Measurements from ENCODE around the gene OTUB2. TPM values are rescaled to one million over a fixed set of nuclear protein-coding genes. Genes with fewer than 3 reads are reported as not detected.

The OTUB2 gene
- total and polyA plus RNA-seq, 2 of the 8 experiments (the other 6 are each of a cell fraction or from before 2014, with no cell fraction given) = 2.2 to 4.2 TPM

DNA sequence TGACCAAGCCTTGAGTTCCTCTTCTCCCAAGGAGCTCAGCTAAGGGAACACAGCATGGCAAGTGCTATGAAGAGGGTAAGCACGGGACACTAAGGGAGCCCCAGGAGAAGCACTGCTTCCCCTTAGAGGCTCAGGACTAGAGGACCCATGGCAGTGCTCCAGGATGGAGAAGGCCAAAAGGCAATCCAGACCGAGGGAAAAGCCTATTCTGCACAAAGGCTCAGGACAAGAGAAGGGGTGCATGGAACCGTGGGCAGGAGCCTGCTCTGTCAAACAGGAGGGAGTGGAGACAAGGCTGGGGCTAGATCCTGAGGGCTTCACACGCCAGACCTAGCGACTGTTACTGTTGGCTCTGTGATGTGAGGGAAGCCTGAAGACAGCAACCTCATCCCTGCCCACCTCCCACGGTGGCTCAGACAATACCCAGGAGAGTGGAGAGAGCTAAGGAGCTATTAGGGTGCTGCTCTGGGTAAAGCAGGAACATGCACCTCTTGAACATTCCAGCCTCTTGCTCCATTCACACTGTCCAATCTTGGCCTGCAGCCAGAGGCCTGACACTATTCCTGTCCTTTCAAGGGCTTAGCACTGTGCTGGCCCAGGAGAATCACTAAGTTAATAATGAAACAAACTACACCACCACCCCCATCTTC is 24.2 kb downstream of the OTUB2 start:
- Histone ChIP-seq H3K4me1 (replicated peaks in 1 of 4; ENCODE audit: control insufficient read depth in 3 of 4, insufficient read depth in 4 of 4, low read length in 3 of 4) (no peaks in the 10 kb centered on the region; a peak in 1 of 7 replicates), H3K4me3 (ENCODE audit: extremely low read depth in 1 of 4, insufficient read depth in 2 of 4, low read depth in 3 of 4, low read length in 4 of 4) (no peak overlapping the region), H2BK20ac (ENCODE audit: low read length) (no peak overlapping the region), H4K5ac (ENCODE audit: insufficient read length, low read depth, low read length) (no peak overlapping the region), H3K27me3 (replicated peaks in 1 of 4; ENCODE audit: control insufficient read depth in 3 of 4, extremely low read depth in 1 of 4, insufficient read depth in 3 of 4, low read length in 3 of 4) (no peaks in the 10 kb centered on the region), H2AFZ (ENCODE audit: low read length) (no peak overlapping the region), H3K4me2 (ENCODE audit: insufficient read depth in 1 of 2, low read depth in 2 of 2, low read length in 2 of 2) (no peak overlapping the region), H3K4ac (replicated peaks; ENCODE audit: insufficient read length, low read depth, low read length) (no peak overlapping the region), H3K23me2 (ENCODE audit: low read depth, low read length) (no peaks in the 10 kb centered on the region), H3K23ac (ENCODE audit: insufficient read length) (no peak overlapping the region), H3K9ac (replicated peaks in 1 of 4; ENCODE audit: extremely low read depth in 1 of 4, low read depth in 3 of 4, low read length in 3 of 4) (no peak overlapping the region), H3K27ac (ENCODE audit: low read depth, low read length) (no peak overlapping the region), H3K18ac (ENCODE audit: extremely low read depth, low read length) (no peak overlapping the region), H3K79me1 (ENCODE audit: low read depth, low read length) (no peaks in the 10 kb centered on the region; the same call in 1 of the 2 replicates), H2BK15ac (ENCODE audit: low read length) (no peak overlapping the region), H2BK5ac (ENCODE audit: low read depth, low read length) (no peak overlapping the region), H3K79me2 (ENCODE audit: control insufficient read depth in 1 of 2, insufficient read depth in 2 of 2, low read length in 2 of 2) (no peaks in the 10 kb centered on the region), H3K9me3 (ENCODE audit: insufficient read depth in 2 of 2, low read depth in 1 of 2, low read length in 1 of 2) (no peaks in the 10 kb centered on the region), H2BK120ac (replicated peaks; ENCODE audit: low read depth, low read length) (no peak overlapping the region), H4K8ac (ENCODE audit: extremely low read depth, insufficient read depth, low read length) (no peak overlapping the region; the same call in 1 of the 2 replicates), H4K91ac (replicated peaks; ENCODE audit: insufficient read length, low read length) (no peak overlapping the region), H3K56ac (replicated peaks; ENCODE audit: insufficient read length, low read depth, low read length) (no peak overlapping the region), H3K14ac (ENCODE audit: insufficient read length) (no peak overlapping the region), H2AK5ac (ENCODE audit: low read depth, low read length) (no peak overlapping the region), H4K20me1 (replicated peaks in 1 of 2; ENCODE audit: control insufficient read depth in 1 of 2, insufficient read depth in 2 of 2, low read length in 2 of 2) (peaks cover 2 to 7% of the 10 kb centered on the region in 2 experiments), H3K36me3 (ENCODE audit: control insufficient read depth in 2 of 4, insufficient read depth in 4 of 4, low read length in 3 of 4) (peaks cover 23 to 78% (median 49%) of the 10 kb centered on the region in 4 experiments), H2BK12ac (ENCODE audit: low read depth, low read length) (no peak overlapping the region)
- 88% methylated on average over 6 of the region's 6 CpGs; no CpG with 5 or more reads in 1 of the 2 experiments for WGBS, 2 experiments (ENCODE audit: extremely low coverage in 1 of 2, insufficient coverage in 1 of 2, insufficient read length in 1 of 2, insufficient replicate concordance in 2 of 2, low coverage in 1 of 2, low lambda C conversion rate in 2 of 2, missing lambda C conversion rate in 1 of 2)
- DNase-seq (ENCODE audit: low read depth in 1 of 2, low spot score in 2 of 2) (peak in 1 of 2 experiments; percentile 22), FAIRE-seq (no peak)
- ChIA-PET POLR2A (ENCODE audit: partially characterized antibody) (interaction anchor here (1.4 kb wide), 1 partner anchor 12 kb away, joined by 3 read pairs; no protein-coding TSS in a partner anchor), CTCF (ENCODE audit: partially characterized antibody) (interaction anchor here (0.6 to 17.4 kb wide), 19 partner anchors 9 to 257 kb away, joined by 3 to 148 read pairs (median 5); partner anchors contain the start of genes DDX24, IFI27L1 and IFI27L2)
- TF ChIP-seq EGR1 (IDR thresholded peaks at IDR 0.05; ENCODE audit: borderline replicate concordance, low read depth, low read length) = no peak
- no peak for TF ChIP-seq RAD21 (IDR thresholded peaks at IDR 0.05 in 1 of 2, conservative IDR thresholded peaks at IDR 0.05 in 1 of 2; ENCODE audit: low read depth in 2 of 2, low read length in 2 of 2)
- TF ChIP-seq, protein P1, sequence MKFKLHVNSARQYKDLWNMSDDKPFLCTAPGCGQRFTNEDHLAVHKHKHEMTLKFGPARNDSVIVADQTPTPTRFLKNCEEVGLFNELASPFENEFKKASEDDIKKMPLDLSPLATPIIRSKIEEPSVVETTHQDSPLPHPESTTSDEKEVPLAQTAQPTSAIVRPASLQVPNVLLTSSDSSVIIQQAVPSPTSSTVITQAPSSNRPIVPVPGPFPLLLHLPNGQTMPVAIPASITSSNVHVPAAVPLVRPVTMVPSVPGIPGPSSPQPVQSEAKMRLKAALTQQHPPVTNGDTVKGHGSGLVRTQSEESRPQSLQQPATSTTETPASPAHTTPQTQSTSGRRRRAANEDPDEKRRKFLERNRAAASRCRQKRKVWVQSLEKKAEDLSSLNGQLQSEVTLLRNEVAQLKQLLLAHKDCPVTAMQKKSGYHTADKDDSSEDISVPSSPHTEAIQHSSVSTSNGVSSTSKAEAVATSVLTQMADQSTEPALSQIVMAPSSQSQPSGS (IDR thresholded peaks at IDR 0.05; ENCODE audit: low read length) = no peak
- no peak for TF ChIP-seq POU5F1 (IDR thresholded peaks at IDR 0.05; ENCODE audit: low read depth, low read length)
- TF ChIP-seq CBX5 (IDR thresholded peaks at IDR 0.05; ENCODE audit: low read depth, low read length) = no peak
- TF ChIP-seq SIX5 (IDR thresholded peaks at IDR 0.05; ENCODE audit: low read depth, low read length) = no peak
- no peak for TF ChIP-seq CREB1 (IDR thresholded peaks at IDR 0.05)
- no peak for TF ChIP-seq FOSL1 (IDR thresholded peaks at IDR 0.05; ENCODE audit: insufficient read depth, low read depth, low read length)
- no peak for TF ChIP-seq YY1 (IDR thresholded peaks at IDR 0.05; ENCODE audit: low read depth, low read length)
- TF ChIP-seq JUND (IDR thresholded peaks at IDR 0.05; ENCODE audit: low read length) = no peak
- TF ChIP-seq, protein P2, sequence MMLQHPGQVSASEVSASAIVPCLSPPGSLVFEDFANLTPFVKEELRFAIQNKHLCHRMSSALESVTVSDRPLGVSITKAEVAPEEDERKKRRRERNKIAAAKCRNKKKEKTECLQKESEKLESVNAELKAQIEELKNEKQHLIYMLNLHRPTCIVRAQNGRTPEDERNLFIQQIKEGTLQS (IDR thresholded peaks at IDR 0.05; ENCODE audit: insufficient read depth, low read depth, low read length) = no peak

All from H1 (cell line).